Measurements from ENCODE around the gene PTGS1. TPM values are rescaled to one million over a fixed set of nuclear protein-coding genes. Genes with fewer than 3 reads are reported as not detected.

The PTGS1 gene
- total RNA-seq, 4 donors from 2014 or later = 72.2 to 119 (median 84.1) TPM

GRCh38 chr9:122380293-122380692 is 9.5 kb downstream of the PTGS1 start:
- Histone ChIP-seq H3K27ac (replicated peaks in 1 of 4) (no peak overlapping the region), H3K27me3 (no peaks in the 10 kb centered on the region), H3K4me3 (no peak overlapping the region), H3K9me3 (no peaks in the 10 kb centered on the region), H3K36me3 (peaks cover 0 to 44% (median 19%) of the 10 kb centered on the region in 4 donors), H3K4me1 (peaks cover 23 to 54% (median 53%) of the 10 kb centered on the region in 4 donors)
- intact Hi-C loops (cut with DNase I) = no loop called here
- 90% methylated on average over 4 of the region's 4 CpGs for WGBS
- TF ChIP-seq POLR2AphosphoS5 (IDR thresholded peaks at IDR 0.05) (no peak), POLR2A (IDR thresholded peaks at IDR 0.05; ENCODE audit: low read depth) (no peak), CTCF (IDR thresholded peaks at IDR 0.05) (no peak), EP300 (IDR thresholded peaks at IDR 0.05) (no peak)
- no peak for DNase-seq (ENCODE audit: extremely low spot score)

GRCh38 chr9:122381206-122381950 is 10.6 kb downstream of the PTGS1 start:
- TF ChIP-seq CTCF (IDR thresholded peaks at IDR 0.05) (no peak), POLR2A (IDR thresholded peaks at IDR 0.05; ENCODE audit: low read depth) (no peak), EP300 (IDR thresholded peaks at IDR 0.05) (no peak), POLR2AphosphoS5 (IDR thresholded peaks at IDR 0.05) (no peak)
- H3K4me1 ChIP-seq = peaks cover 12 to 43% (median 42%) of the 10 kb centered on the region in 4 donors
- no peaks in the 10 kb centered on the region for H3K27me3 ChIP-seq
- H3K9me3 ChIP-seq = no peaks in the 10 kb centered on the region
- DNase-seq (ENCODE audit: extremely low spot score) = no peak
- H3K36me3 ChIP-seq = peaks cover 0 to 53% (median 21%) of the 10 kb centered on the region in 4 donors
- peak overlapping the region in 1 of 4 donors; percentile 42 for H3K27ac ChIP-seq (replicated peaks in 1 of 4)
- intact Hi-C loops (cut with DNase I) = no loop called here
- no peak overlapping the region for H3K4me3 ChIP-seq
- 93% methylated on average over 13 of the region's 14 CpGs for WGBS

- DNase-seq (ENCODE audit: extremely low spot score) = no peak
- H3K27ac ChIP-seq (replicated peaks in 1 of 4) = peak overlapping the region; percentile 18 to 67 (median 42)
- H3K9me3 ChIP-seq = no peaks in the 10 kb centered on the region
- WGBS = 69% methylated on average over 7 of the region's 16 CpGs
- no peak overlapping the region for H3K4me3 ChIP-seq
- intact Hi-C loops (cut with DNase I) = no loop called here
- H3K36me3 ChIP-seq = peaks cover 0 to 69% (median 28%) of the 10 kb centered on the region in 4 donors
- H3K27me3 ChIP-seq = no peaks in the 10 kb centered on the region
- TF ChIP-seq EP300 (IDR thresholded peaks at IDR 0.05) (no peak), POLR2AphosphoS5 (IDR thresholded peaks at IDR 0.05) (peak in 1 of 2 donors; percentile 8)
- peaks cover 4 to 27% (median 24%) of the 10 kb centered on the region in 4 donors for H3K4me1 ChIP-seq
Measured at GRCh38 chr9:122382901-122383850, 12.4 kb downstream of the PTGS1 start.

- Histone ChIP-seq H3K9me3 (no peaks in the 10 kb centered on the region), H3K4me1 (peaks cover 4 to 31% (median 23%) of the 10 kb centered on the region in 4 donors), H3K4me3 (no peak overlapping the region), H3K27me3 (no peaks in the 10 kb centered on the region), H3K36me3 (peaks cover 0 to 65% (median 26%) of the 10 kb centered on the region in 4 donors), H3K27ac (replicated peaks in 1 of 4) (peak overlapping the region in 3 of 4 donors; percentile 18 to 67 (median 43))
- WGBS = 80% methylated on average over 7 of the region's 7 CpGs
- intact Hi-C loops (cut with DNase I) = no loop called here
- DNase-seq (ENCODE audit: extremely low spot score) = no peak
- TF ChIP-seq POLR2A (IDR thresholded peaks at IDR 0.05; ENCODE audit: low read depth) (no peak), CTCF (IDR thresholded peaks at IDR 0.05) (no peak), POLR2AphosphoS5 (IDR thresholded peaks at IDR 0.05) (no peak), EP300 (IDR thresholded peaks at IDR 0.05) (no peak)
Measured at GRCh38 chr9:122383992-122384461, 13.2 kb downstream of the PTGS1 start.
